Small intestine (tissue), 7 donors: Measurements from ENCODE around the gene VCPKMT. TPM values are rescaled to one million over a fixed set of nuclear protein-coding genes. Genes with fewer than 3 reads are reported as not detected.

Source experiments
- DNase-seq, 2 donors: peaks; one replicate each; pipeline versions ENCODE4 v3.0.0 to v3.0.0-alpha.2; 2013
- FAIRE-seq: peaks from 2 replicates; lab custom pipeline; 2012; peaks lifted over from hg19 to GRCh38; lab: Jason Lieb, UNC
- H3K27ac ChIP-seq, 3 donors: one replicate each; pipeline ENCODE4 v1.5.1; 2013; ENCODE audit warnings: low read length in 2 of 3, mild to moderate bottlenecking in 2 of 3, control low read depth in 1 of 3, inconsistent platforms in 1 of 3, low read depth in 1 of 3, moderate library complexity in 1 of 3
- H3K27me3 ChIP-seq, 3 donors: one replicate each; pipeline ENCODE4 v1.6.1; 2013; ENCODE audit warnings: low read length in 3 of 3, inconsistent platforms in 1 of 3; ENCODE audit not compliant: control insufficient read depth in 3 of 3, insufficient read depth in 3 of 3
- H3K36me3 ChIP-seq, 3 donors: one replicate each; pipeline ENCODE4 v1.6.1; 2013; ENCODE audit warnings: low read length in 3 of 3, inconsistent platforms in 1 of 3, low read depth in 1 of 3, mild to moderate bottlenecking in 1 of 3, moderate library complexity in 1 of 3; ENCODE audit not compliant: control insufficient read depth in 3 of 3, insufficient read depth in 2 of 3
- H3K4me1 ChIP-seq, 3 donors: one replicate each; pipeline ENCODE4 v1.6.1; 2013; ENCODE audit warnings: low read length in 2 of 3, inconsistent platforms in 1 of 3, low read depth in 1 of 3, mild to moderate bottlenecking in 1 of 3, moderate library complexity in 1 of 3; ENCODE audit not compliant: control insufficient read depth in 3 of 3, insufficient read depth in 2 of 3
- H3K4me3 ChIP-seq, 3 donors: one replicate each; pipeline ENCODE4 v1.5.1; 2013; ENCODE audit warnings: low read length in 3 of 3, control low read depth in 1 of 3, inconsistent platforms in 1 of 3, low read depth in 1 of 3, mild to moderate bottlenecking in 1 of 3, moderate library complexity in 1 of 3
- H3K9me3 ChIP-seq, 2 donors: one replicate each; pipeline ENCODE4 v1.6.1; 2013; ENCODE audit warnings: low read depth in 1 of 2, low read length in 1 of 2; ENCODE audit not compliant: control insufficient read depth in 2 of 2, insufficient read depth in 1 of 2
- WGBS, 3 donors: extraction: QIAGEN DNeasy Blood & Tissue Kit; methylation state at CpG; one replicate each; pipeline ENCODE4 v1.1.7; 2013; 5-methylcytosine and 5-hydroxymethylcytosine counted together
- polyA plus RNA-seq, 4 donors: library from polyadenylated mRNA; stranded (reverse) in 3 of 4; unstranded in 1 of 4; fragments of 200-250 nt in 3 of 4; fragments of 120-200 nt in 1 of 4; gene quantifications; one replicate each; pipeline versions ENCODE4 v1.2.1 to v1.2.3, GENCODE V29; 2013
- donor health status: healthy with polysubstance abuse.
- donor health status: control.
- donor health status: control.
- donor health status: Bipolar disorder and iron deficiency.
- donor health status: healthy.

Gene VCPKMT
- polyA plus RNA-seq, 4 donors: 7.6 to 21.2 (median 12.1) TPM

GRCh38 chr14:50101417-50101816 is 15.0 kb downstream of the VCPKMT start:
- Histone ChIP-seq H3K4me3 (no peak overlapping the region), H3K9me3 (no peaks in the 10 kb centered on the region), H3K36me3 (no peaks in the 10 kb centered on the region), H3K27ac (peak overlapping the region in 2 of 3 donors; percentile 15 to 44), H3K27me3 (no peaks in the 10 kb centered on the region), H3K4me1 (peaks cover 0 to 12% (median 2%) of the 10 kb centered on the region in 3 donors)
- 23 to 77% (median 44%) methylated on average over 7 of the region's 7 CpGs for WGBS, 3 donors
- DNase-seq (peak; percentile 30 to 37), FAIRE-seq (no peak)

GRCh38 chr14:50100805-50101204 is 15.6 kb downstream of the VCPKMT start:
- H3K36me3 ChIP-seq: no peaks in the 10 kb centered on the region
- H3K27me3 ChIP-seq: no peaks in the 10 kb centered on the region
- FAIRE-seq (no peak), DNase-seq (peak; percentile 32 to 69)
- peaks cover 0 to 12% (median 2%) of the 10 kb centered on the region in 3 donors for H3K4me1 ChIP-seq
- no peak overlapping the region for H3K4me3 ChIP-seq
- H3K9me3 ChIP-seq: no peaks in the 10 kb centered on the region
- WGBS, 3 donors: 32 to 72% (median 44%) methylated on average over 2 of the region's 2 CpGs
- peak overlapping the region in 2 of 3 donors; percentile 15 to 44 for H3K27ac ChIP-seq

GRCh38 chr14:50099335-50099734 is 17.0 kb downstream of the VCPKMT start:
- H3K27ac ChIP-seq: no peak overlapping the region

GRCh38 chr14:50095895-50096294 is 20.5 kb downstream of the VCPKMT start:
- no peaks in the 10 kb centered on the region for H3K9me3 ChIP-seq
- H3K36me3 ChIP-seq: no peaks in the 10 kb centered on the region
- WGBS, 3 donors: 40 to 55% (median 51%) methylated on average over 1 of the region's 1 CpG
- no peak overlapping the region for H3K4me3 ChIP-seq
- peaks cover 0 to 2% (median 2%) of the 10 kb centered on the region in 3 donors for H3K4me1 ChIP-seq
- DNase-seq: peak in 1 of 2 donors; percentile 20
- no peak for FAIRE-seq
- no peak overlapping the region for H3K27ac ChIP-seq
- no peaks in the 10 kb centered on the region for H3K27me3 ChIP-seq

More at GRCh38 chr14:50099335-50099734, 17.0 kb downstream of the VCPKMT start:
- H3K4me3 ChIP-seq: no peak overlapping the region
- no peaks in the 10 kb centered on the region for H3K36me3 ChIP-seq
- FAIRE-seq: no peak
- peaks cover 0 to 10% (median 2%) of the 10 kb centered on the region in 3 donors for H3K4me1 ChIP-seq
- 29 to 57% (median 46%) methylated on average over 4 of the region's 4 CpGs for WGBS, 3 donors
- peak in 1 of 2 donors; percentile 89 for DNase-seq
- H3K27me3 ChIP-seq: no peaks in the 10 kb centered on the region
- H3K9me3 ChIP-seq: no peaks in the 10 kb centered on the region

- Histone ChIP-seq H3K9me3 (no peaks in the 10 kb centered on the region), H3K27me3 (no peaks in the 10 kb centered on the region), H3K36me3 (no peaks in the 10 kb centered on the region), H3K27ac (no peak overlapping the region), H3K4me1 (no peaks in the 10 kb centered on the region), H3K4me3 (no peak overlapping the region)
- DNase-seq (no peak), FAIRE-seq (no peak)
- 92 to 94% (median 94%) methylated on average over 11 of the region's 11 CpGs for WGBS, 3 donors
These were observed 22.2 kb downstream of the VCPKMT start for GRCh38 chr14:50094056-50094755.

GRCh38 chr14:50093496-50093895 is 22.9 kb downstream of the VCPKMT start:
- H3K36me3 ChIP-seq: peaks cover 0 to 2% (median 0%) of the 10 kb centered on the region in 3 donors
- no peaks in the 10 kb centered on the region for H3K9me3 ChIP-seq
- H3K4me3 ChIP-seq: no peak overlapping the region
- FAIRE-seq (no peak), DNase-seq (no peak)
- WGBS, 3 donors: 44 to 80% (median 69%) methylated on average over 2 of the region's 2 CpGs
- H3K4me1 ChIP-seq: no peaks in the 10 kb centered on the region
- H3K27me3 ChIP-seq: no peaks in the 10 kb centered on the region
- no peak overlapping the region for H3K27ac ChIP-seq

GRCh38 chr14:50092006-50092555 is 24.3 kb downstream of the VCPKMT start:
- Histone ChIP-seq H3K4me1 (peaks cover 0 to 3% (median 0%) of the 10 kb centered on the region in 3 donors), H3K36me3 (peaks cover 0 to 2% (median 0%) of the 10 kb centered on the region in 3 donors), H3K4me3 (no peak overlapping the region), H3K27me3 (no peaks in the 10 kb centered on the region), H3K27ac (no peak overlapping the region), H3K9me3 (no peaks in the 10 kb centered on the region)
- 66 to 82% (median 74%) methylated on average over 6 of the region's 6 CpGs for WGBS, 3 donors
- DNase-seq (no peak), FAIRE-seq (no peak)

- no peak overlapping the region for H3K27ac ChIP-seq
- no peaks in the 10 kb centered on the region for H3K9me3 ChIP-seq
- H3K4me3 ChIP-seq: no peak overlapping the region
- H3K36me3 ChIP-seq: peaks cover 0 to 2% (median 0%) of the 10 kb centered on the region in 3 donors
- DNase-seq: no peak
- no peaks in the 10 kb centered on the region for H3K27me3 ChIP-seq
- no peak for FAIRE-seq
- H3K4me1 ChIP-seq: peaks cover 0 to 3% (median 0%) of the 10 kb centered on the region in 3 donors
- WGBS, 3 donors: 85 to 86% (median 86%) methylated on average over 7 of the region's 7 CpGs
These were observed 25.0 kb downstream of the VCPKMT start for GRCh38 chr14:50091240-50091913.
